AG08396 (cell line): ENCODE measurements around the gene PRLH.
"Not testable (repeated sequence)": the region's sequence is repeated elsewhere in the genome, so short reads cannot be mapped to it uniquely, and the experiment has no call there.

ENCODE experiments used
- DNase-seq: peaks from one replicate; pipeline ENCODE4 v3.0.0; 2012; ENCODE audit warnings: low spot score, mixed read lengths

Gene PRLH

GRCh38 chr2:237583385-237584295 lies 17.3 kb downstream of the PRLH start:
- no peak for DNase-seq

- no peak for DNase-seq
Measured at GRCh38 chr2:237585590-237586221, 19.3 kb downstream of the PRLH start.

- no peak for DNase-seq
Measured at GRCh38 chr2:237588044-237588696, 21.8 kb downstream of the PRLH start.

- DNase-seq = no peak
Measured at GRCh38 chr2:237590272-237591140, 24.1 kb downstream of the PRLH start, which contains the start of gene RAB17. Gene RAB17 (minus strand): TSS chr2:237590734. CDS start chr2:237586154, 4,580 bp downstream.

GRCh38 chr2:237591141-237591881 lies 24.9 kb downstream of the PRLH start:
- DNase-seq = no peak

GRCh38 chr2:237592425-237592980 lies 26.1 kb downstream of the PRLH start:
- DNase-seq = no peak

- DNase-seq = no peak
Measured at GRCh38 chr2:237593036-237593435, 26.7 kb downstream of the PRLH start.

- no peak for DNase-seq
Measured at GRCh38 chr2:237593596-237594320, 27.4 kb downstream of the PRLH start.

- no peak for DNase-seq
Measured at GRCh38 chr2:237594514-237594871, 28.1 kb downstream of the PRLH start.

GRCh38 chr2:237595829-237596519 lies 29.6 kb downstream of the PRLH start:
- not testable (repeated sequence) for DNase-seq

GRCh38 chr2:237596520-237597195 lies 30.3 kb downstream of the PRLH start:
- DNase-seq = no peak

GRCh38 chr2:237597196-237598145 lies 31.1 kb downstream of the PRLH start:
- DNase-seq = no peak

GRCh38 chr2:237598468-237599208 lies 32.3 kb downstream of the PRLH start:
- DNase-seq = no peak

GRCh38 chr2:237599465-237600110 lies 33.2 kb downstream of the PRLH start:
- DNase-seq = no peak

- DNase-seq = peak; percentile 69
Measured at GRCh38 chr2:237600205-237600846, 34.0 kb downstream of the PRLH start.
